Activated CD4-positive, alpha-beta memory T cell treated with anti-CD3 and anti-CD28 coated beads, Interleukin-2, amount 10 ng/mL, durations not matched to agents 7 days and 5 days (primary cell): ENCODE measurements around the gene NUDT3. TPM values are rescaled to one million over a fixed set of nuclear protein-coding genes. Genes with fewer than 3 reads are reported as not detected.

Experiments
- CTCF ChIA-PET: fragments of 350-600 bp; sonication (Branson Sonifier 250); formaldehyde crosslinking; loops from one replicate; lab custom pipeline; 2021; ENCODE audit warnings: antibody characterized with exemption, inconsistent platforms; lab: Charles Lee
- POLR2A ChIA-PET: fragments of 350-600 bp; sonication (Branson Sonifier 250); formaldehyde crosslinking; loops from one replicate; lab custom pipeline; 2021; ENCODE audit warnings: antibody characterized with exemption; lab: Charles Lee
- DNase-seq: peaks from one replicate; pipeline ENCODE4 v3.0.0-alpha.2; 2020
- H3K27ac Mint-ChIP-seq: one replicate; pipeline ENCODE4 v1.8.0; 2021; ENCODE audit warnings: mild to moderate bottlenecking, mixed read lengths
- H3K27me3 Mint-ChIP-seq: one replicate; pipeline ENCODE4 v1.8.0; 2021; ENCODE audit warnings: mixed read lengths
- H3K36me3 Mint-ChIP-seq: one replicate; pipeline ENCODE4 v1.8.0; 2021; ENCODE audit warnings: low read depth, mixed read lengths
- H3K4me1 Mint-ChIP-seq: one replicate; pipeline ENCODE4 v1.8.0; 2021; ENCODE audit warnings: mixed read lengths
- H3K4me3 Mint-ChIP-seq: one replicate; pipeline ENCODE4 v1.8.0; 2021; ENCODE audit warnings: mild to moderate bottlenecking, mixed read lengths
- H3K9me3 Mint-ChIP-seq: one replicate; pipeline ENCODE4 v1.8.0; 2021; ENCODE audit warnings: mixed read lengths
- total RNA-seq, 2 experiments: library from RNA; stranded (reverse); gene quantifications; one replicate each; pipeline ENCODE4 v1.2.3, GENCODE V29; 2021

NUDT3 gene
- total RNA-seq, 2 experiments from 2014 or later: 9.9 to 10.0 TPM

DNA sequence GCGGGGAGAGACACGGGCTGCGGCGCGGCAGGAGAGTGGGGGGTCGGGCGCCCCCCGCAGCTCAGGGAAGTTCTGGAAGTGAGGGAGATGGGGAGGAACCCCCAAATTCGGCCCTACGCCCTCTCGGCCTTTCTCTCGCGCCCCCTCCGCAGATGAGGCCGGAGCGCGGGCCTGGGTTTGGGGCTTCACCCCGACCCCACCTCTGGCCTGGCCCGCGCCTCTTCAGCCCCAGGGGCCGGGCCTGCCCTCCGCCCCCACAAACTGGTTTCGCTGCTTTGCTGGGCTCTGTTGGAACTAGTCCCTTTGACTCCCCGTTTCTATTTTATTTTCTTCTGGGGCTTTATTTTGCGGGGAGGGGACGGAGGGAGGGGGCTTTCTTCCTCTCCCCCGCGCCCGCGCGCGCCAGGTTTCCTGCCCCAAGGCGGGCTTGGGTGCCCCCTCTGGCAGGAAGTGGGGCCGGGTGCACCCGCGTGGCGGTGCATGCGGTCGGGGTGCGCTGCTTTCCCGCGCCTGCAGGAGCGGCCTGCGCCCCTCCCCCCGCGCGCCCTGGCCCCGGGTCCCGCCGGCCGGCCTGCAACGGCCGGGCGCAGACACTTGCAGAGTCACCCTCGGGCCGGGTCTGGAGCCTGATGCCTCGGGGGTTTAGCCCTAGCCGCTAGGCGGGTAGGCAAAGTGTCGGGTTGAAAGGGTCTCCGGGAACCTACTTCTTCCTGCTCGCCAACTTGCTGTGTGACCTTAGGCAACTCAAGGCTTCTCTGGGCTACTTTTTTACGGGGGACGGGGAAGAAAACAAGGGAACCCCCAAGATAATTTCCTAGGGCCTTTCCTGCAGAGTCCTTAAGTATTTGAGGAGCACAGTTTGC lies 154.5 kb downstream of the NUDT3 start:
- POLR2A ChIA-PET: interaction anchor here (0.6 to 2.6 kb wide), 12 partner anchors 10 to 1037 kb away, joined by 3 to 47 read pairs (median 6); partner anchors contain the start of genes SMIM29 and SNRPC
- CTCF ChIA-PET: interaction anchor here (1.9 kb wide), 1 partner anchor 177 kb away, joined by 5 read pairs; no protein-coding TSS in a partner anchor

DNA sequence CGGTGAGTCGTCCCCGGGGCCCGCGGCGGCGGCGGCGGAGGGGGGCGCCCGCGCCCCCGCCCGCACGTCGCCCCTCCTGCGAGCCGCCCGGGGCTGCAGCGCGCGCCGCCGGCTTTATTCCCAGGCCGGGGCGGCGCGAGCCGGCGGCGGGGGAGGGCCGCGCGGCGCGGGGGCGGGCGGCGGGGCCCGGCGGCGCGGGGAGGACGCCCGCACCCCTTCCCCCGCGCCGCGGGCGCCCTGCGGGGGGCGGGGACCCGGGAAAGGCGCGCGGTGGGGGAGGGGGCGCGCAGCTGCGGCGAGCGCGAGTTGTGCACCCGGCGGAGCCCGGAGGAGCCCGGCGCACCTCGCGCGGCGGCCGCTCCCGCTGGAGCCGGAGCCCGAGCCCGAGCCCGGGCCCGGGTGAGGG lies 155.2 kb downstream of the NUDT3 start:
- Mint-ChIP-seq H3K4me3 (peak overlapping the region; percentile 85), H3K27ac (no peak overlapping the region), H3K4me1 (peaks cover 48% of the 10 kb centered on the region)

More for the DNA sequence above, 154.5 kb downstream of the NUDT3 start:
- Mint-ChIP-seq H3K36me3 (peaks cover 46% of the 10 kb centered on the region), H3K9me3 (no peaks in the 10 kb centered on the region), H3K27ac (peak overlapping the region; percentile 91), H3K4me1 (peaks cover 54% of the 10 kb centered on the region), H3K4me3 (peak overlapping the region; percentile 85), H3K27me3 (no peaks in the 10 kb centered on the region)
- DNase-seq: peak; percentile 82

DNA sequence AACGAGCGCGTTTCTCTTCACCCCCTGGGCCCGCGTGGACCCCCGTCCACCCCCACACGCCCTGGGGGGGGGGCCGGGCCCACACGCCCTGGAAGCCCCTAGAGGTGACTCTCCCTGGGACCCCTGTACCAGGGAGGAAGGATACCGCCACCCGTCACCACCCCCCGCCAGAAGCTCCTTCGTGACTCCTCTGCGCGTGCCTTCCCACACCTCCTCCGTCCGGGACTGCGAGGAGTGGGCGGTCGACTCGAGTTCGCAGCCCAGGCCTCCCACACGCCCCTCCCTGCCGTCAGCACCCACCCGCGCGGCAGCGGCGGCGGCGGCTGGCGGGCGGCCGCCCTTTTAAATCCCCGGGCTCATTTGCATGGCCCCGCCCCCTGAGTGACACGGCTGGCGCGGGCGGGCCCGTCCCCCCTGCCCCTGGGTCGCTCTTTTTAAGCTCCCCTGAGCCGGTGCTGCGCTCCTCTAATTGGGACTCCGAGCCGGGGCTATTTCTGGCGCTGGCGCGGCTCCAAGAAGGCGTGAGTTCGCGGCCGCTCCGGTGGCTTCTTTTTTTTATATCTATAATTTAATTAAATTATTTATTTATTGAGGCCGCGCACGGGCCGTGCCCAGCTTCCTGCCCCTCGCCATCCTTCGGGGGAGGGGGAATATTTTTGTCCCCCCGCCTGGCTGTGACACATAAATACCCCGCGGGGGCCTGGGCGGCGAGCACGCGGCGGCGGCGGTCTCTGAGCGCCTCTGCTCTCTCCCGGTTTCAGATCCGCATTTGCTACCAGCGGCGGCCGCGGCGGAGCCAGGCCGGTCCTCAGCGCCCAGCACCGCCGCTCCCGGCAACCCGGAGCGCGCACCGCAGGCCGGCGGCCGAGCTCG lies 155.8 kb downstream of the NUDT3 start, which contains the start of gene HMGA1:
Gene HMGA1, plus strand, starts transcription at position 431 of the 873 bp plus-strand sequence. CDS start 3,908 bp downstream, outside the sequence.
- Mint-ChIP-seq H3K27ac (peak within 1 kb of the TSS; percentile 88), H3K9me3 (no peaks in the 10 kb centered on the region), H3K36me3 (peaks cover 33% of the 10 kb centered on the region), H3K4me1 (peaks cover 41% of the 10 kb centered on the region), H3K4me3 (peak within 1 kb of the TSS; percentile 85), H3K27me3 (no peaks in the 10 kb centered on the region)
- ChIA-PET CTCF (interaction anchor here (1.0 to 1.9 kb wide), 4 partner anchors 13 to 178 kb away, joined by 4 to 13 read pairs (median 4); partner anchors contain the start of gene SMIM29), POLR2A (interaction anchor here (0.6 to 2.6 kb wide), 25 partner anchors 10 to 1265 kb away, joined by 3 to 47 read pairs (median 4); partner anchors contain the start of genes RPS10, SMIM29, SNRPC and TAF11)
- peak; percentile 90 for DNase-seq

More for the DNA sequence above, 155.2 kb downstream of the NUDT3 start:
- POLR2A ChIA-PET: interaction anchor here (0.6 to 2.6 kb wide), 22 partner anchors 10 to 1265 kb away, joined by 3 to 47 read pairs (median 4); partner anchors contain the start of genes RPS10, SMIM29, SNRPC and TAF11
- Mint-ChIP-seq H3K36me3 (peaks cover 40% of the 10 kb centered on the region), H3K27me3 (no peaks in the 10 kb centered on the region), H3K9me3 (no peaks in the 10 kb centered on the region)
- DNase-seq: peak; percentile 43
- CTCF ChIA-PET: interaction anchor here (1.1 to 1.9 kb wide), 3 partner anchors 12 to 177 kb away, joined by 4 to 13 read pairs (median 5); partner anchors contain the start of gene SMIM29

DNA sequence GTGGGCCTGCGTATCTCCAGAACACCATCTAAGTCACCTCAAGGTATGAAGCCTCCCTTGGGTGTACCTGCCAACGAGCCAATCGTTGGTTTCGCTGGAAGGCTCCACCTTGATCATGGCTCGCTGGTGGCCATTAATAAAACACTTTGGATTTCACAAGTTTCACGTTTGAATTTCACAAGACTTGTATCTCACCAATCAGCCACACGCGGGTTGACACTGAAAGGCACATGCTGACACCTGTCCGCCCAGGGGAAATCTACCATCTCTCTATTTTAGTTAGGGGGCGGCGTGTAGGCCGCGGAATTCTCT lies 156.4 kb downstream of the NUDT3 start:
- H3K9me3 Mint-ChIP-seq: no peaks in the 10 kb centered on the region
- H3K36me3 Mint-ChIP-seq: peaks cover 27% of the 10 kb centered on the region
- peak overlapping the region; percentile 85 for H3K4me3 Mint-ChIP-seq
- peaks cover 35% of the 10 kb centered on the region for H3K4me1 Mint-ChIP-seq
- no peaks in the 10 kb centered on the region for H3K27me3 Mint-ChIP-seq
- ChIA-PET CTCF (interaction anchor here (1.0 to 1.9 kb wide), 4 partner anchors 12 to 179 kb away, joined by 4 to 13 read pairs (median 4); partner anchors contain the start of gene SMIM29), POLR2A (interaction anchor here (0.6 to 2.6 kb wide), 17 partner anchors 9 to 1264 kb away, joined by 3 to 47 read pairs (median 5); partner anchors contain the start of genes RPS10, SMIM29, SNRPC and TAF11)
- peak; percentile 58 for DNase-seq
- H3K27ac Mint-ChIP-seq: peak overlapping the region; percentile 88

DNA sequence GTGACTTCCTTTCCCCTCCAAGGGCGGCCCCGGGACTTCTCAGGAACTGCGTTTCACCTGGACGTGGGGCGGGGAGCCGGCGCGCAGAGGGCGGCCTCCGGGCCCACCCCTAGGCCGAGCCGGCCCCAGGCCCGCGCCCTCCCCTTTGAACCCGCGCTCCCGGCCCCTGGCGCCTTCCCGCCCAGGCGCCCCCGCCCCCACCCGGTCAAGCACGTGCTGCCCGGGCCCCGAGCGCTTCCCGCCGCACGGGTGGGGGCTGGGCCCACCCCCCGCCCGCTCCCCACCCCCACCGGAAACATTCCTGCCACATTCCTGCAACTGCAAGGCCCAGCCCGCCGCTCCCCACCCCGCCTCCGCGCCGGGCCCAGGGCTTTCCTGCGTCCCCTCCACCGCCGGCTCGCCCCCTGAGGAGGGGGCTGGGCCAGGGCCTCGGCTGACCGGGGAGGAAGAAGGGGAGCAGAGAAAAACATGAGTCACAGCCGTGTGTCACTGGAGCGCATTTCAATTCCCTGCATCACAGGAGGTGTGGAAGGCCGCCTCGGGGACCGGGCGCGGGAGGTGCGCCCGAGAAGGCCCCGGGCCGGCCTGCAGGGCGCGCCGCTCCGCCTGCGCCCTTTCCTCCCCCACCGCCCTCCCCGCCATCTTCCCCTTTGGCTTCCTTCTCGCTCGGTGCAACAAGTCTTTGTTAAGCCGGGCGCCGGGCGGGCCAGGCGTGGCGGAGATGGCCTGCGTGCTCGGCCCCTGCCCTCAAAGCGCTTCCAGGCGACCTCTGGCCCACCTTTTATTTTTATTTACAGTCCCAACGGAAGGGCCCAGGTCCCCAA lies 156.9 kb downstream of the NUDT3 start:
- CTCF ChIA-PET: interaction anchor here (1.0 to 1.9 kb wide), 3 partner anchors 11 to 179 kb away, joined by 4 to 13 read pairs (median 5); partner anchors contain the start of gene SMIM29
- Mint-ChIP-seq H3K36me3 (peaks cover 22% of the 10 kb centered on the region), H3K4me1 (peaks cover 30% of the 10 kb centered on the region), H3K9me3 (no peaks in the 10 kb centered on the region), H3K27me3 (no peaks in the 10 kb centered on the region), H3K4me3 (peak overlapping the region; percentile 85), H3K27ac (peak overlapping the region; percentile 88)
- DNase-seq: peak; percentile 66
- POLR2A ChIA-PET: interaction anchor here (0.8 to 2.6 kb wide), 13 partner anchors 9 to 1263 kb away, joined by 3 to 47 read pairs (median 9); partner anchors contain the start of genes RPS10 and SMIM29

DNA sequence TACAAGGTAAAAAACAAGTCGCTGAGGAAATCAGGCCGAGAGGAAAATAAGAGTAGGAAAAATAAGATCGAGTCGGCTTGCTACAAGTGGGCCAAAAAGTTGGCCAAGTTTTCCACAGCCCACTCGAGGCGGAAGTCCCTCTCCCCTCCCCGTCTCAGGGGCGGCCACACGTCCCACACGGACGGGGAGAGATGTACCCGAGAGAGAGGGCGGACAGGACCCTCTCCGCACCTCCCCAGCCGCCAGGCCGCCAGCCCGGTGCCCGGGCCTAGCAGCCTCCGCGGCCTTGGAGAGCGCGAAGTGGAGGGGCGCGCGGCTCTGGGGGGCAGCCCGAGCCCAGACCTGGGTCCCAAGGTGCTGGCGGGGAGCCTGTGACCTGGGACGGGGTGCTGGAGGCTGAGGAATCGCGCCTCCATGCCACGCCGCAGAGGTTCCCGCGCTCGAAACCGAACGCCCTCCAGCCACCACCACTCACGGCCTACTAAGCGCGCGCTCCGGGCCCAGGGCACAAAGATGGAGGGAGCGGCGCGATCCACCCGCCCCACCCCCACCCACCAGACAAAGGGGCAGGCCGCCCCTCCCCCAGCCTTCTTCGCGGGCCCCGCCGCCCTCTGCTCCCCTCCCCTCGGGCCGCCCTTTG lies 157.7 kb downstream of the NUDT3 start:
- H3K4me3 Mint-ChIP-seq: peak overlapping the region; percentile 54
- peaks cover 22% of the 10 kb centered on the region for H3K4me1 Mint-ChIP-seq
- CTCF ChIA-PET: interaction anchor here (1.4 kb wide), 1 partner anchor 15 kb away, joined by 5 read pairs; the partner anchor contains the start of gene SMIM29

DNA sequence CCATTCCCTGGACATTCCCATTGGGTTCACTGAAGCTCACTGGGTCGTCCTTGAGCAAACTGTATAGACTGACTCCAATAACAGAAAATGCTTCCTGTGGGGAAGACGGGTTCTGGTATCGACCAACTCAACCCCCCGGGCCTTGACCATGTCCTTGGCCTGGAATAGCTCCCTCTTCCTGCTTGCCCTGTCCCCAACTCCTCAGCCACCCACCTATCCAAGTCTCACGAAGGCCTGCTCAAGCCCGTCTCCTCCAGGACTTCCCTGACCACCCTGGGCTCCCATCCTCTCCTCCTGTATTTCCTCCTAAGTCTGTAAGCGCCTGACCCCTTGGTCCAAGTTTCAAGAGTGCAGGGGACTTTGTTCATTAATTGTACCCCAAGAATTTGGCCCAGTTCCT lies 158.6 kb downstream of the NUDT3 start:
- H3K4me1 Mint-ChIP-seq: peaks cover 22% of the 10 kb centered on the region
- DNase-seq: no peak
- POLR2A ChIA-PET: interaction anchor here (1.0 to 2.8 kb wide), 2 partner anchors 10 to 181 kb away, joined by 4 to 16 read pairs; no protein-coding TSS in a partner anchor
- no peak overlapping the region for H3K4me3 Mint-ChIP-seq
- CTCF ChIA-PET: interaction anchor here (0.9 to 1.4 kb wide), 2 partner anchors 15 to 70 kb away, joined by 3 to 5 read pairs; partner anchors contain the start of gene SMIM29
- H3K9me3 Mint-ChIP-seq: no peaks in the 10 kb centered on the region
- peaks cover 14% of the 10 kb centered on the region for H3K36me3 Mint-ChIP-seq
- no peaks in the 10 kb centered on the region for H3K27me3 Mint-ChIP-seq
- H3K27ac Mint-ChIP-seq: peak overlapping the region; percentile 2

More for the DNA sequence above, 157.7 kb downstream of the NUDT3 start:
- no peak for DNase-seq
- Mint-ChIP-seq H3K27ac (no peak overlapping the region), H3K36me3 (peaks cover 14% of the 10 kb centered on the region), H3K9me3 (no peaks in the 10 kb centered on the region), H3K27me3 (no peaks in the 10 kb centered on the region)
- POLR2A ChIA-PET: no interaction called here

DNA sequence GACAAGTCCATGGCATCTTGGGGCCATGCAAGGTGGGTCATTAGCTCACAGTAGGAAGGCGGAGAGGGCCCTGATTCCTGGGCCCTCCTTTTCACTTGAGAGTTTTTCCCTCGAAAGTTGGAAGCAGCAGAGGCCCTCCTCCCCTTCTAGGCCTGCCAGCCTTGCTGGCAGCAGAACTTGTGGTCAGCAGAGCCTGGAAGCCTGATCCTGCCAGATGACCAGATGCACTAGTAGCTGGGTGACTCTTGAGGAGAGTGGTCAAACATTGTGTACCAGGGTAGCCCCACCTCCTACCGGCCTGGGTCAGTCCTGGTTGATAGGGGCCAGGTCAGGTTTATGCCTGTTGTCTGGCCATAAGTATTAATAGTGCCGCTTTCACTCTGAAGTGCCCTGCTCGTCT lies 159.6 kb downstream of the NUDT3 start:
- no peak overlapping the region for H3K27ac Mint-ChIP-seq
- peaks cover 16% of the 10 kb centered on the region for H3K4me1 Mint-ChIP-seq
- POLR2A ChIA-PET: interaction anchor here (1.5 to 2.8 kb wide), 2 partner anchors 9 to 15 kb away, joined by 4 to 16 read pairs; partner anchors contain the start of gene SMIM29
- no peak overlapping the region for H3K4me3 Mint-ChIP-seq
- CTCF ChIA-PET: no interaction called here
- no peaks in the 10 kb centered on the region for H3K27me3 Mint-ChIP-seq
- H3K9me3 Mint-ChIP-seq: no peaks in the 10 kb centered on the region
- no peak for DNase-seq
- peaks cover 7% of the 10 kb centered on the region for H3K36me3 Mint-ChIP-seq

DNA sequence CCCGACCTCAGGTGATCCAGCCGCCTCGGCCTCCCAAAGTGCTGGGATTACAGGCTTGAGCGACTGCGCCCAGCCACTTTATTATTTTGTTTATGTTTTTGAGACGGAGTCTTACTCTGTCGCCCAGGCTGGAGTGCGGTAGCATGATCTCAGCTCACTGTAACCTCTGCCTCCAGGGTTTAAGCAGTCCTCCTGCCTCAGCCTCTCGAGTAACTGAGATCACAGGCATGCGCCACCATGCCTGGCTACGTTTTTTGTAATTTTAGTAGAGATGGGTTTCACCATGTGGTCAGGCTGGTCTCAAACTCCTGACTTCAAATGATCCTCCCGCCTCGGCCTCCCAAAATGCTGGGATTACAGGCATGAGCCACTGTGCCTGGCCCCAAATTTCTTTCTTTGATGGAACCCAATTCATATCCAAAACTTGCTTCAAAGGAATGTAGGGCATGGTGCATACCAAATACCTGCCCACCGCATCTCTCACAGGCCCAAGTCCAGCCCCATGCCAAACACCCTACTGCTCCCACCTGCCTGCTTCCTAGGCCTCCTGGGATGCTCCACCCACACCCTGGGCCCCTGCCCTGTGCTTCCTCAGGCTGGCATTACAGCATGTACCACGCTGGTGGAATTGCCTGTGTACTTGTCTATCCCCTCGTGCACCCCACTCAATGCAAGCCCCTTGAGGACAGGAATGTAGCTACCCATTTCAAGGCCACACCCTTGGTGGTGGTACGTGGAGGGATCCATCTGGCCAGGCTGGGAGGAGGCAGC lies 160.7 kb downstream of the NUDT3 start:
- H3K4me1 Mint-ChIP-seq: peaks cover 25% of the 10 kb centered on the region
- ChIA-PET POLR2A (interaction anchor here (1.5 to 2.8 kb wide), 2 partner anchors 8 to 16 kb away, joined by 4 to 16 read pairs; partner anchors contain the start of gene SMIM29), CTCF (no interaction called here)
- H3K27me3 Mint-ChIP-seq: no peaks in the 10 kb centered on the region
- peaks cover 6% of the 10 kb centered on the region for H3K36me3 Mint-ChIP-seq
- DNase-seq: no peak
- H3K4me3 Mint-ChIP-seq: no peak overlapping the region
- no peak overlapping the region for H3K27ac Mint-ChIP-seq
- H3K9me3 Mint-ChIP-seq: no peaks in the 10 kb centered on the region

DNA sequence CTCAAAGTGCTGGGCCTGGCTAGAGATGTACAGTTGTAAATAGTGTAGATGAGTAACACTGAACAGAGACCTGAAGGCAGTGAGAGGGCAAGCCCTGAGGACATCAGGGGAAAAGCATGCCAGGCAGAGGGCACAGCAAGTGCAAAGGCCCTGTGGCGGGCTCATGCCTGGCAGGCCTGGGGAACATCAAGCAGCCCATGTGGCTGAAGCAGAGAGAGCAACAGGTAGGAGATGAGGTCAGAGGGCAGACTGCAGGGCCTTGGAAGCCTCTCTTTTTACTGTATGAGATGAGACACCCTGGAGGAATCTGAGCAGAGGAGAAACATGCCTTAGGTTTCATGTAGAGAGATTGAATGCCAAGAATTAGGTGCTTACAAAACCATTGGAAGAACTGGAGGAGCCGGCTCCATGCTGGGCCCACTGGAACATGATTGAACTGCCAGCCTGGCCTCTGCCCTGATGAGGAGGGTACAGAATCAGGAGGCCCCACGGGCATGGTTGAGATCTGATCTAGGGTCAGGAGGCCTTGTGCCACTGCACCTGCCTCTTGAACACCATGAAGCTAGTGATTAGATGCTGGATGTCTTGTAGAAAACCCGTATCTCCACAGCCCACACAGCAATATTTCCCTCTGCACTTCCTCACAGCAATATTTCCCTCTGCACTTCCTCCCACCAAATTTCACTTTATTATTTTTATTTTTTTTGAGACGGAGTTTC lies 161.7 kb downstream of the NUDT3 start:
- H3K4me3 Mint-ChIP-seq: no peak overlapping the region
- POLR2A ChIA-PET: interaction anchor here (0.9 kb wide), 1 partner anchor 19 kb away, joined by 3 read pairs; no protein-coding TSS in a partner anchor
- no peak overlapping the region for H3K27ac Mint-ChIP-seq
- no peak for DNase-seq
- no peaks in the 10 kb centered on the region for H3K27me3 Mint-ChIP-seq
- peaks cover 23% of the 10 kb centered on the region for H3K4me1 Mint-ChIP-seq
- no peaks in the 10 kb centered on the region for H3K9me3 Mint-ChIP-seq
- H3K36me3 Mint-ChIP-seq: peaks cover under 1% of the 10 kb centered on the region
- CTCF ChIA-PET: no interaction called here
